ENCODE results near the gene VSX2.

The VSX2 gene

DNA sequence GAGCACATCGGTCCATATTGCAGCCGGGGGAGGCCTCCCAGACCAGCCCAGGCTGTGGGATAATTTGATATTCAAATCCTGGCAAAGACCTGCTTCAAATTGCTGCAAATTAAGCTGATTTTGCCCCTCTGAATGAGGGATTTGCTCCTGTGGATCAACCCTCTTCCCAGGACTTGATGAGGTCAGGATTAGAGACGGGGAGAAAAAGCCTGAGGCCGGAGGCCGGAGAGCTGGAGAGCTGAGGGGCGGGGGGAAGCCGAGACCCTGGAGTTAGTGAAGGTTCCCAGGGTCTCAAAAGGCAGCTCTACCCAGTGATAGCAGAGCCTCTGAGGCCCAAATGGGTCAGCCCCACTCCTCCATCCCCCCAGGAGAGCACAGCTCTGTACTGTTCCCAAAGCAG lies 17.5 kb upstream of the VSX2 start:
- DNase-seq (ENCODE audit: low read depth) = no peak

DNA sequence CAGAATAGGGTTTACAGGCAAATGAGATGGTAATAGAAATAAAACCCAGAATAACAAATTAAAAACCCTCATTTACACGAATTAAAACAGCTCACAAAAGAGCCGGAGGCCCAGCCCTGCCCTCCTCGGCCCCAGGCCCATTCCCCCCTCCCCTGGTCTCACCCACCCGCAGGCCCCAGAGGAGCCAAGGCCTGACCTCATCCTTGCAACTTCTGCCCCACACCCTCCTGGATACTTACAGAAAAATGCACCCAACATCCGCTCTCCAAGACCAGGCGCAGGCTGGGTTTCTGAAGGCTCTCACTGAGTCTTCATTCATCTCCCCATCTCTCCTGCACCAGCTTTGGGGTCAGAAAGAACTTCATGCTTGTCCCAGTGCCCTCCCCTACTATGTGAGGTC lies 16.2 kb upstream of the VSX2 start:
- no peak for DNase-seq (ENCODE audit: low read depth)

DNA sequence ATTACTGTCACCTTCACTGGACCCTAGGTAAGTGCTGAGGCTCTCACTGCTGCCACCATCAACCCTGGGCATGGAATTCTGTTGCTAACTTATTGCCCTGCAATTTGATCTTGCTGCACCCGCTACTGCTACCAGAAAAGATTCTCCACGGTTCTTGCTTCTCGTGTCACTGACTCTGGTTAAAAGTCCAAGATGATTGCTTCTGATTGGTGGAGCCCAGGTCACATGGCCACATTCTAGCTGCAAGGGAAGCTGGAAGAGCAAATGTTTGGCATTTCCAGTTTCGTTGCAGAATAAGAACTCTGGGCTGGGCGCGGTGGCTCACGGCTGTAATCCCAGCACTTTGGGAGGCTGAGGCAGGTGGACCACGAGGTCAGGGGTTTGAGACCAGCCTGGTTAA lies 7.5 kb upstream of the VSX2 start:
- no peak for DNase-seq (ENCODE audit: low read depth)

DNA sequence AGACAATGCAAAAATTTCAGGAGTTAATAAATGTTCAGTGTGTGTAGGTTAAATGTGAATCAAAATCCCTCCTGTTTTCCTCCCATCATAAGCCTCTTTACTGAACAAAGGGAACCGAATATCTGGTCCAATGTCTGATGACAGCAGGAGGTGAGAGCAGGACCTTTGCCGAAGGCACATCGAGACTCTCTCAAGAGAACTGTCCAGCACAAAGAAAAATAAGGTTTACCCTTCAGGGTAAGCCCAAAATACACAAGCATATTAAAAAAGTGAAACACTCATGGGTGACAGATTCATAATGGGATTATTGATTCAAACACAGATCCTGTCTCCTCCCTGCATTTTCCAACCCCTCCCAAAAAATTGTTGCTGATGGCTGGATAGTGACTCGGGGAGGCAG lies 4.2 kb upstream of the VSX2 start:
- no peak for DNase-seq (ENCODE audit: low read depth)

DNA sequence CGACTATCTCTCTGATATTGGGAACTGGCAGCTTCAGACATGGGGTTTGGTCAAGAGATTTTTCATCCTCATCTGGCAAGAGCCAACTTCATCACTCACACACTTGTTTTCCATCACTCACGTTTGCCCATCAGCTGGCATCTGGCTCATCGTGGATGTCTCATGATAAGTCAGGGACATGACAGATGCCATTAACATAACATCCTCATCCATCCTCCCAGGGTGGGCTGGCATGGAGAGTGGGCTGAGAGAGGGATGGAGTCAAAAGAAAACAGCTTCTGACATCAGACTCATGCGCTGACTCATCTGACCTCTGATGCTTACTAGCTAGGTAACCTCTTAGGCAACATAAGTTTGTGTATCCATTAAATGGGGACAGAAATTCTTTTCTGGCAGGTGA lies 1.8 kb upstream of the VSX2 start:
- no peak for DNase-seq (ENCODE audit: low read depth)

DNA sequence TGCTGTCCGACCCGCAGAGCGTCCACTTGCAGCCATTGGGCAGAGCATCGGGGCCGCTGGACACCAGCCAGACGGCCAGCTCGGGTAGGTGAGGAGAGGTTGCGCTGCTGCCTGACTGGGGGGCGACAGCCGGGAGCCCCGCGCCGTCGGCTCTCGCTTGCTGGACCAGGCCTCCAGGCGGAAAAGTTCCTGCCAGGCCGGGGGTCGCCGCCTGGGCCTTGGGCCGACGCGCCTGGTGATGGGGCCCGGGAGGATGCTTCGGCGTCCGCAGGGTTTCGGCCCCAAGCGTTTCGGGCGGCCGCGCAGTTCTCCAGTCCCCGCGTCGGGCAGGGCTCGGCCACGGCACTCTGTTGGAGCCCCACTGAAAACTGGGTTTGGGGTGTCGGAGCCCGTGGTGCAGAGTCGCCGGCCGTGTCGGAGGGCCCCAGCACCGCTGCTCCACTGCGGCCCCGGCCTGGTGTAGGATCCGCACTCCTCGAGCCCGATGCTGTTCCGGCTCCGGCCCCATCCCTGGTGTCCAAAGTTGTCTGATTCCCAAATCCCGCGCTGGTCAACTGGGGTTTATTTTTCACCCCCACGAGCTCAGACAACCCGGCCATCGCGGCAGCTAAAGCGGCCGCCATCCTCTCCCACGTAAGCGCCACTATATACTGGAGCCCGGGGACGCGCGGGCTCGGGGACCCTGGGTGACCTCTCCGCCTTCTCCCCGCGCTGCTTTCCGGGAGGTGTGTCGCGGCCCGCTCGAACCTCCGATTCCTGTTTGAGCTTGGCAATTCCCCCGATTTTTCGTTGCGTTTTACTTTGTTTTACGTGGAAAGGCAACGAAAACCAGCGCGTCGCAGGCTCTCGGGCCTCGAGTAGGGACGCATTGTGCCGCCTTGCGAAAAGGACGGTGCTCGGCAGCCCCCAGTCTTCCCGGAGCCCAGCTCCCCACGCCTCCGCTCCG lies 872 bp downstream of the VSX2 start:
- no peak for DNase-seq (ENCODE audit: low read depth)

DNA sequence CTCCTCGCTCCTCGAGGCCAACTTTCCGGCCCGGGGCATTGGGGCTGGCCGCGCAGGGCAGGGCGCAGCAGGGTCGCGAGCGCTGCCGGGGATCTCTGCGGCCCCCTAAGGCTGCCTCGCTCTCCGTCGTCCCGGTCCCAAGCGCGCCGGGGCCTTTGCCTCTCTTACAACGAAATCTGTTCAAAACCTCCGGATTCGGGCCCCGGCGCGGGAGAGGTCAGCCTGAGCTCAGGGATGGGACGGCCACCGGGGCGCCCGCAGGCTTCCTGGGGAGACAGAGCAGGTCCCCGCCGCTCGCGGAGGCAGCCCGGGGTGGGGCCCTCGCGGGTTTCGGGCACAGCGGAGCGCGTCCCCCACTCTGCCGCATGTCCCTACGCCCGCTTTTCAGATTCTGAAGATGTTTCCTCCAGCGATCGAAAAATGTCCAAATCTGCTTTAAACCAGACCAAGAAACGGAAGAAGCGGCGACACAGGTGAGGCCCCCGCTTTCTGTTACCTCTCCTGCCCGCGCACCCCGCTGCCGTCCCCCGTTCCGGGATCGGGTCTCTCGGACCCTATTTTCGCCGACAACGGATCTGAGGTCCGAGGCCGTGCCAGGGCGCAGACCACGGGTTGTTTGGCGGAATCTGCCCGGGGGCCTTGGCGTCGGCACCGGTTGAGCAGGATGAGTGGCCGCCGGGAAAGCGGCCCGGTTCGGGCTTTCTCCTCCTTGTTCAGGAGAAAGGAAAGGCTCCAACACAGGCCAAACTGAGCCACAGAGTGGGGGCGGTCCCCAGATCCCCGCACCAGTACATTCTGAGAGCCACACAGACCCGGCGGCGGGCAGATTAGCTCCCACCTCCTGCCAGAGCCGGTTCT lies 1.8 kb downstream of the VSX2 start:
- DNase-seq (ENCODE audit: low read depth) = no peak

DNA sequence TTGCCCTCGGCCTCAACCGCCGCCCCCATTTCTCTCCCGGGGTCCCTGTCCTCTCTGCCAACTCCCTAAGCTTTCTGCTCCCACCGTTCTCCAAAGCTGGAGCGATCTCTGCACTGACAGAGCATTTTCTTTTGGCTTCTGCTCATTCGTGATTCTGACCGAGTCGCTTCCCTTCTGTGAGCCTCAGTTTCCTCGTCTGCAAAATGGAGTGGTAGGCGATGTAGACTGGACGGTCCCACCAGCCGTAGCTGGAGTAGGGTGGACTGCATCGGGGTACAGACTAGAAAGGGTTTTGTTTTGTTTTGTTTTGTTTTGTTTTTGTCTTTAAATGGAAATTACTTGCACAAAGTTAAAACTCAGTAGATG lies 2.4 kb downstream of the VSX2 start:
- DNase-seq (ENCODE audit: low read depth) = no peak

DNA sequence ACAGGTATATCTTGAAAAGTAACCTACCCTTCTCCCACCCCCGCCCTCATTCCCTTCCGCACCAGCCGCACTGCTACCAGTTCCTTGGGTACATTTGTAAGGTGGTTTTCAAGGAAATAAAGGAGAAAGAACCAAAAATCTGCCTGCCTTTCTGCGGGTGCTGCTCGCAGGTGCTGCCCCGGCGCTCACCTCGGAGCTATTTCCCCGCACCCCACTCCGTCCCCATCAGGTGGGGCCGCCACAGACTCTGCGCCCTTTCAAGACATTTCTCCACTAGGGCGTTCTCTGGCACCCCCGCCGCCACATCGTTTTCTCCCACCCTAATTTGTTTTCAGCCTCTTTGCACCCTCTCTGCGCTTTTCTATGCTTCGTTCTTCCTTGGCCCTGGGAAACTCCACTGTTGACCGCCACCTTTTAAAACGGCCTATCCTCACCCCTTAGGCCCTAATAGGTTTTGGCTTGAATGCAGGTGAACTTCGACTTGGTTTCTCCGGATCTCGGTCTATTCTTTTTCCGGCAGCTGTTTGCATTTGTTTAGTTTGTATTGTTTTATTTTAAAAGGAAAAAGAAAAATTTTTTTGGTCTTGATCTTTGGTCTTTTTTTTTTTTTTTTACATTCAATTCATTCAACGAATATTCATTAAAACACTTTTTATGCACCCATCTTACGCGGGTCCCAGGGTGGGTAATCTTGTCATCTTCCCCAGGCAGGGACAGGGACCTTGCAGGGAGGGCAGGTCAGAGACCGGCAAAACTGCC lies 3.0 kb downstream of the VSX2 start:
- DNase-seq (ENCODE audit: low read depth) = no peak

DNA sequence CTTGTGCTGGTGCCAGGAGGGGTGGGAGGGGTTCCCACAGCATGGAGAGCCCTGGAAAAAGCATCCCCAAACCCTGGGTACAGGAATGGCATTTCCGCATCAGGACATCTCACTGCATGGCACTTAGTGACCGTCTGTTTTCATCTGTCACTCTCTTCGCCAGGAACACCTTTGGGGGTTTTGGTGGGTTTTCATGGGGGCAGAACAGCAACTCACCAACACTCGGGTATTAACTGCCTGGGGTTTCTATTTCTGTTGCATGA lies 3.5 kb downstream of the VSX2 start:
- no peak for DNase-seq (ENCODE audit: low read depth)

DNA sequence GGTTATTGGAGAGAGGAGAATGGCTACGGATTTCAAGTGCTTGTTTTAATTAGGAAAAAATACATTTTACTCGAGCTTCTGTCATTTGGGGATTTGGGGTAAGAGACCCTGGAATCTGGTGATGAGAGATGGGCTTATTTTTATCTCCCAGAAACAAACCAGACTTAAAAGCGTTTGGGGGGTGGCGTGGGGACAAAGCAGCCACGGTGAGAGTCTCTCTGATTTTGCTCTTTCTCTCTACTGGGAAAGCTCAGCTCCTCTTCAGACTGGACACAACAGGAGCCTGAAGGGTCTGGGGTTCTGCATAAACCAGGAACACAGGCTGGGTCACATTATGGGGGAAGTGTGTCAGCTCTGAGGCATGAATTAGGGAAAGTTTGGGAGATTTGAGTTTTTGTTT lies 3.8 kb downstream of the VSX2 start:
- DNase-seq (ENCODE audit: low read depth) = no peak

DNA sequence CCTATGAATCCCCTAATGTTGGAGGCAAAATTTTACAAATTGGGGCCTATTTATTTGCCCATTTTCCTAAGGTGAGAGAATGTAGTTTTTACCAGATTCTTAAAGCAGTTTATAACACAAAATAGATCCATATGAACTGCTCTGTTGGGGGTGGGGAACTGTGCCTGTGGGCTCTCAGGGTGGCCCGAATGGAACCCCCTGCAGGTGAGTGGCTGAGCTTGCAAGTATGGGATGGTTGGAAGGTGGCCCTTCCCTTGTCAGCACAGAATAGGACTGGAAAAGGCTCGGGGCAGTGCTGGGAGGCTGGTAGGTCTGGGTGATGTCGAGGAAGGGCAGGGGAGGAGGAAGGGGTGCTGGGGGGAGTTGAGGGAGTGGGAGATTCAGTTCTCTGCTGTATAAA lies 4.9 kb downstream of the VSX2 start:
- DNase-seq (ENCODE audit: low read depth) = no peak

DNA sequence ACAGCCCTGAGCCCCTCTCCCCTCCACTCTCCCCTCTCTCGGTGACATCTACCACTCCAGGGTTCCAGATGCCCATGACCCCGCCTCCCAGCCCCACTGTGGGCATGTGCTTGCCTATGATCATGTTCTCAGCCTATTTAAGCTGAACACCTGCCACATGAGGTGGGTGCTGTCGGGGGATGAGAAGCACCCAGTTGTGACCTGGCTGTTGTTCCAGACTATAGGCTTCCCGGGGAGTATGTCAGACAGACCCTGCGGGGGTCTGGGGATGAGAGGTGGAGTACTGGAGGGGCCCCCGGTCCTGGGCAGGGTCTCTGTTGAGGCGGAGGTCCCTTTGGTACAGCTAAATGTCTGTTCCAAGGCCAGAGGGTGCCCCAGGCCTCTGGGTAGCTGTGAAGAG lies 6.0 kb downstream of the VSX2 start:
- no peak for DNase-seq (ENCODE audit: low read depth)

DNA sequence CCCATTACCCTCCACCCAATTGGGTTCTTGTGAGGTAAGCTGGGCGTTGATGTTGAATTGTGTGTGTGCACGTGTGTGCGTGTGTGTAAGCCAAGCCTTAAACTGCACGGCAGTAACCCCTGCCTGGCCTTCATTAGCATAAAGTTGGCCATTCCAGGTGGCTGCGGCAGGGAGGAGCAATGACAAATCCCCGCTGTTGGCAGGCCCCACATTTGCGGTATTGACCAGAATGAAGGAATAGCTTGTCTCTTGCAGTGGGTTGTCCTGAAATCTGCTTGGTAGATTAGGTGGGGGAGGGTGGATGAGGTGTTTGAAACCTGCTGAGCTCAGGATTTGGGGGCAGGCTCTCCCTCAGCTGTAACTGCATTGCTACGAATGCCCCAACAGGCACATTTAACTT lies 7.3 kb downstream of the VSX2 start:
- DNase-seq (ENCODE audit: low read depth) = no peak

DNA sequence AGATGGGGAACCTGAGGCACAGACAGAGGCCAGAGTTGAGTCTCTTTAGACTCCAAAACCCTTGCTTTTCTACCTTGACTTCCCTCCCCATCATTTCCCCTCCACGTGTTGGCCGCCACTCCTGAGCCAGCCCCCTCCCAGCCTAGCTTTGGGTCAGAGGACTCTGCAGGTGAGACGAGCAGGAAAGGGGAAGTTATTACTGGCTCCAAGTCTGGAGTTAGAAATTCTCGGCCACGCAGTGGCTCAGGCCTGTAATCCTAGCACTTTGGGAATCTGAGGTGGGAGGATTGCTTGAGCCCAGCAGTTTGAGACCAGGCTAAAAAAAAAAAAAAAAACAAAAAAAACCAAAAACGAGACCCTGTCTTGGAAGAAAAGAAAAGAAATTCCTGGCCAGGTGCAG lies 8.8 kb downstream of the VSX2 start:
- no peak for DNase-seq (ENCODE audit: low read depth)

DNA sequence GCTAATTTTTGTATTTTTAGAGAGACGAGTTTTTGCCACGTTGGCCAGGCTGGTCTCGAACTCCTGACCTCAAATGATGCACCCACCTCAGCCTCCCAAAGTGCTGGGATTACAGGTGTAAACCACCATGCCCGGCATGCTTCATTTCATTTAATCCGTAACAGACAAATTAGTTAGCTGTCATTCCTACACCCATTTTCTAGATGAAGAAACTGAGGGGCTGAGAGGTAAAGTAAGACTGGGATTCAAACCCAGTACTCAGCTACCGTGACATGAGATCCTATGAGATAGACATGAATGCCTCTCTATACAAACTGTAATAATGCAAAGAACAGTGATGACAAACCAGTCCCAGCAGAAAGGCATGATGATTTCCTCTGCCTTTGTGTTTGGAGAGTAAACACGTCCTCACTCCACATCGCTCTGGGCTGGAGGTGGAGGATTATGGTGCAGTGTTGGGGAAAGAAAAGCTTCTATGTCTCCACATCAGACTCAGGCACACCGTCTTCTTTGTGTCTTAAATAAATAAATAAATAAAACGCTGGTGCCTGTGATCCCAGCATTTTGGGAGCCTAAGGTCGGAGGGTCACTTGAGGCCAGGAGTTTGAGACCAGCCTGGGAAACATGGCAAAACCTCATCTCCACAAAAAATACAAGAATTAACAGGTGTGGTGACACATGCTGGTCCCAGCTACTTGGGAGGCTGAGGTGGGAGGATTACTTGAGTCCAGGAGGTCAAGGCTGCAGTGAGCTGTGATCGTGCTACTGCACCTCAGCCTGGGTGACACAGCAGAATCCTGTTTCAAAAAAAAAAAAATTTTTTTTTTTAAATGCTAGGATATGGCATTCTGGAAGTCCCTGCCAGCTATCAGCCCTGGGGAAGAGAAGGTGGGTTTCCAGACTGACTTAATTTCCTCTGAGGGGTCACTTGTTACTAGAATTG lies 10.5 kb downstream of the VSX2 start:
- DNase-seq (ENCODE audit: low read depth) = no peak

DNA sequence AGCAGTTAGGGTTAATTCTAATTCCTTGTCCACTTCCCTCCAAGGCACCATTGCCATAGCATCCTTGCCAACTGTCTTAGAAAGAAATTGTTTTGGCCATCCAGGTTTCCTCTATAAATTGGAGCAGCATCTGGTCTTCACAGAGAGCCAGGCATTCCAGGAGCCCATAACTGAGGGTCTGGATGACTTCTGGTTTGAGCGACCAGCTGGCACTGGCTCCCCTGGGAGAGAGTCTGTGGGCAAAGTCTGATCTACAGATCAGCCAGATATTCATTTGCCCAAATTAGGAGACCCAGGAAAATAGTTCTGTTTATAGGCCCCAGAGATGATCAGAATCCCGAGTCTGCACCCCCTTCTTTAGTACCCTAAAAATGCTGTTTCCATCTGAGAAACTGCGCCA lies 16.0 kb downstream of the VSX2 start:
- no peak for DNase-seq (ENCODE audit: low read depth)

DNA sequence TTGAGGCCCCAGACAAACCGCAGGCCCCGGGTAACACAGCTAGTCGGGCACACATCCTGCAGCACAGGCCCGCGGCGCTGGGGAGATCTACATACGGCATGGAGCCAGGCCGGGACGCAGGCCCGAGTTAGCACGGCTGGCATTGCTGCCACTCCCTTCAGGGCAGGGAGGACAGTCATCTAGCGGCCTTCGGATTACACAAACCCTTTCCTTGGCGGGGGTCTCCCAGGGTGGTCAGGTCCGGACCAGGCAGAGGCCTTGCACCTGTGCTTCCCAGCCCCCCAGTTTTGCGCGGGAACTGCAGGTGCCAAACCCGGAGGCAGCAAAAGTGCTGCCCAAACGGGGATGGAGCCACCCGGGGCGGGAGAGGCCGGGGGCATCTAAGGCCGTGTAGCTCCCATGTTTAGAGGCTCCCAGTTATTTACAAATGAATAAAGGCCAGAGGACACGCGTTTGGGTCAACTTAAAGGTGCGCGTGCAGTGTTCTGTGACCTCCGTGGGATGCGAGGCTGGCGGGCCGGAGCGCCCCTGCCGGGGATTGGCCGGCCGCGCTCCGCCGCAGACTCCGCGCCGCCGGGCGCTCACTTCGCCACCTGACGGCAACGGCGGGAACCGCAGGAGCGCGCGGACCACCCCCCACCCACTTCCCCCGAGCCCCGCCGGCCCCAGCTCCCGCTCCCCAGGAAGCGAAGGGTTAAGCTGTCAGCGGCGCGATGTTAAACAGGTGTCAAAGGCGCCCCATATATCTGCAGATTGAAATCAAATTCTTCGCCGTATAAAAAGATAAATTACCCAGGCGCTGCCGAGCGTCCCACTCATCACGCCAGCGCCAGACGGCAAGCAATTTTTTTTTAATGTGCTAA lies 18.1 kb downstream of the VSX2 start:
- no peak for DNase-seq (ENCODE audit: low read depth)

DNA sequence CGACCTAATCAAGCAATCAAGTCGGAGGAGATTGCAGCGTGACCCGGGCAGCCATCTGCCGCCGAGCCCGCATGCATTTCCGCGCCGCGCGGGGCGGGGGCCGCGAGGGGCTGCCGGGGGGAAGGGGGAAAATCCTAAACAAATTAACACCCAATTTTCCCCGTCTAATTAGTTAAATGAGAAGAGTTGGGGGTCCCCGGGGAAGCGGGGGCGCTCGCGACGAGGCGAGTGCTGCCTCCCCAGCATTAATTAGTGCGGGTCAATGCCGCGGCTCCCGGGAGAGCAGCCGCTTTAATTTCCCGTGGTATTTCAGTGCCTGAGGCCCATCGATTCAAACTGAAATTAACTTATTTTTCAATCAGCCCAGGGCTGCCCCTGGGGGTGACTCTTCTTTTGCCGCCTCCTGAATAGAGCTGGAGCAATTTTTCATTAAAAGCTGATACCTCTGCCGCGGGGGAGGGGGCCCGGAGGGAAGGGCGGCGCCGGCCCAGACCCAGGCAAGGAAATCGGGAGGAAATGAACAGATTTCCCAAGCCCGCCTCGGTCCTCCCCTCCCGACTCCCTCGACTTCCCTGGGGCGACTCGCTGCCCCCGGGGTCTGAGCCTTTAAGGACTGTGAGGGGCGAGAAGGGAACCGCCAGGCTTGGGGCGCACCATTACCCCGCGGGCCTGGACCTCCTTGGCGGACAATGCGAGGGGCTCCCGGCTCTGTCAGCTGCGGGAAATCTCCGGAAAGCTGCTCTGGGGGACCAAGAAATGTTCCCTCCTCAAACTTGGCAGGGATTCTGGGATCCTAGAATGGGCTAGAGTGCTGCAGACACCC lies 18.9 kb downstream of the VSX2 start:
- DNase-seq (ENCODE audit: low read depth) = no peak

DNA sequence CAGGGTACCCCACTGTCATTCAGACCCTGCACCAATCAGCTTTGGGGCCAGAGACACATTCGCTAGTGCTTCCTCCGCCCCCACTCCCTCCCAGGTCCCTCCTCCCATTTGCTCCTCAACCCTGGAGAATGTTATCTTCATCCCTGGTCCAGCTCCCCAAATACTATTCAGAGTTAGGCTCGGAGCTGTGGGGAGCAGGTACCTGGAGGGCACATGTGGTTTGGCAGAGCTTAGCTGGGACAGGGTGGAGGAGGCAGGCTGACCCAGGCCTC lies 19.5 kb downstream of the VSX2 start:
- no peak for DNase-seq (ENCODE audit: low read depth)
